NCI-H1105 (cell line): ENCODE data around the gene COL4A2.

Experiments used
- DNase-seq: peaks from one replicate; lab custom pipeline; 2025; lab: John Stamatoyannopoulos, UW

Gene COL4A2

GRCh38 chr13:110354715-110355473, 47.8 kb downstream of the COL4A2 start:
- no peak for DNase-seq

GRCh38 chr13:110356362-110356761, 49.3 kb downstream of the COL4A2 start:
- DNase-seq, result no peak

DNA sequence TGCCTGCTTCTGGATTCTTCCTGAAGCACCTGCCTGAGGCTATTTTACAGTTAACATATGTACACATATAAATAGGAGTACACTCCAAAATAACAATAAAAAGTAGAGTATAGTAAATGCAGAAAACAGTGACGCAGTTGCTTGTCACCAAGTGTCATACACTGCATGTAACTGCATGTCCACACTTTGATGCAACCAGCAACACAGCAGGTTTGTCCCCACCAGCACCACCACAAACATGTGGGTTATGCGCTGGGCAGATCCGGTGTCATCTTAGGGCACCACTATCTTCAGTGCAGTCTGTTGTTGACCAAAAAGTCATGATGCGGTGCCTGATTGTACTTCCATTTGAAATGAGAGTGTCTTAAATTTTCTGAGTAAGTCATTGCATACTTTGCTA, 51.3 kb downstream of the COL4A2 start:
- no peak for DNase-seq

DNA sequence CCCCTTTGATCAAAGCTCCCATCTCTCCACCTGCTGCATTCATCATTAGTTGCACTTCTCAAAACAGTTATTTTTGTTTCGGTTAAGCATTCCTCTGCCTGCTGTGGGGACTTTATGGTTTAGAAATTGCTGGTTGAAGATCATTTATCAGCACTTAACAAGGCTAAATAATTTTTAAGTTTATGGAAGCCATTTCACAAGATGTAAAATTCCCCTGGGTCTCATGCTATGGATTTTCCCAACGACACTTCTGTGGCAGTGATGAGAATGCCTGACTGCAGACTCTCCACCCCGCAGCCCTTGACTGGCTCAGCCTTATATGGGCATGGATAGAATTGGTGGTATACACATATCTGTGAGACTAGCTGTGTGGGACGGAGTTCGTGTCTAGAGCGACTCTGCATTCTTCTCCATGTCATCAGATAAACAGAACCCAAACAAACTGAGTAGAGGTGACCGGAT, 52.8 kb downstream of the COL4A2 start:
- DNase-seq, result no peak

DNA sequence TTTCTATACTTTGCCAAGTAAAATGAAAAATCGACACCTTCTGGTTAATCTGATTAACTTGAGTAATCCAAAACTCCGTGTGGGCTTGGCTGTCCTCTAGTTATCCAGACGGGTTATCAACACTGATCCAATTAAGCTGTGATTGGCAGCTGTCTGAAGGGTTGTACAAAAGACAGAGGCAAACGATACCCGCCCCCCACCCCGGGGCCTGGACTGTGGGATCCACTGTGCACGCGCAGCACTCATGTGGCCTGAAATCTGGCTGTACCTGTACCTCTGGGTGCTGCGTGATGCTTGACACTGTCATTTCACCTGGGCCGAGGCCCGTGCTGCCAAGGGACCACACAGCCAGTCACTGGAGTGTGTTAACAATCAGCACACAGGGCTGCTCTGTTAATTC, 53.5 kb downstream of the COL4A2 start:
- no peak for DNase-seq

DNA sequence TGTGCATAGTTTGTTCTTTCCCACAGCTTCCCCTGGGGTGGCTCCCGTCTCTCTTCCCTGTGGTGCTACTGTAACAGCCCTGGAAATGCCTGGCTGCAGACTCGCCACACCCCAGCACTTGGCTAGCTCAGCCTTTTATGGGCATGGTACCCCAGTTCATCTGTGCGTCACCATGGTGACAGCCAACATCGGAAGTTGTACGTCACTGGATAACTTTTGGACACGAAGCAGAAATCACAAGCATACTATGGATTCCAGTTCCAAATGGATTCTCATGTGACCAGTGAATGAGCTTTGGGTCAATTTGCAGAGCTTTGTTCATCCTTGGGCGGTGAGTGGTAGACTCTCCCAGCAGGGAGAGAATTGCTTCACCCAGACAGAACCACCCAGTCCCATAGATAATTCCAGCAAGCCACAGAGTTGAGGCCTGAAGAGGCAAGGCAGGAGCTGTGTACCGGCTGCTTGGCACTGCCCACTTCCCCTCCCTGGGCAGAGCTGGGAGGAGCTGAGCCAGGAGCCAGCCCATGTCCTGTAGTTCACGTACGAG, 54.4 kb downstream of the COL4A2 start:
- DNase-seq, result no peak

DNA sequence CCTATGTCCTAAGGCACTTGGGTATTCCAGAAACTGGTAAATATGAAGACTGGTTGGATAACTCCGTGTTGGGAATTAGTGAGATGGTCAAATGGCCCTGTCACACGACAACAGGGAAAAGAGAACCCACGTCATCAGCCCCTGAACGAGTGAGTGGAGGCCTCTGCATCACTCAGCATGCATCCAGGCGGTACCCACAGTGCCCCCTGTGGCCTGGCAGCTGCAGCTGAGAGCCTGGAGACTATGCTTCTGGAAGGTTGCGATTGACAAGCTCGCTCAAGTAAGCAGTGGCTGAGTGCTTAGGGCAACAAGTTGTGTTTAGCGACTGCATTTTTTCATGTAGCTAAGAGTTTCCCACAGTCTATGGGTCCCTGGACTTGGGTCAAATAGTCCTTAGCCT, 55.9 kb downstream of the COL4A2 start:
- DNase-seq, result no peak

- no peak for DNase-seq
Observed at GRCh38 chr13:110364081-110364480, 57.0 kb downstream of the COL4A2 start.

DNA sequence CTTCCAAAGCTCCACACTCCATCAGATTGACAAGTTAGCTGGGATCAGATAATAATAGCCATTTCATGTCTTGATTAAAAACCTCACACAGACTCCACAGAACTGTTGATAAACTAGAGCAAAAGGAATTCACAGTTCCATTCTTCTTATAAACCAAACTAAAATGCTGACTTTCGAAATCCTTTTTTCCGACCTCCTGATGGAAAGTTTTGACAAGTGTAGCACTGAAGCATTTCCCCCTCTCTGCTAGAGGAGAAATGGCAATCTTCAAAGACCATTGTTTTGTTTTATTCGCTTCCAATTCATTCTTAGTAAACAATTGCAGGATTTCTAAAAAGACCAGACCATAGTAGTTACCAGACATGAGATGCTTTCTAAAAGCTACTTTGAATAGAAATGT, 58.8 kb downstream of the COL4A2 start:
- no peak for DNase-seq

DNA sequence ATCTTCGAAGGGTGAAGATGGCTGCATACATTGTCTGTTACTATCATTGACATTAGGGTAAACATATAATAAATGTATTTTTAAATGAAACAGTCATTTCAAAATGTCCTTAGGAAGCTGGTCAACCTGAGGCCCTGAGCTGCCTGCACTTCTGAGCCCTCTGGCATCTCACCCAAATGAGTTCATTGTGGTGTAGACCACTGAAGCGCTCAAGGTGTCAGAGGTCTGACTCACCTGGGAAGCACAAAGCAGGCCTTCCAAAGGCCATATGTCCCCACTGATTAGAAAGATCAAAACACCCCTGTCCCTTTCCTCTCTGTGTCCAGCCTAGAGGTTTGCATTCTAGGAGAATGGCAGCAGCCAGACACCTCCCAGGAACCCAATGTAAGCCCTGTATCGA, 59.6 kb downstream of the COL4A2 start:
- no peak for DNase-seq

- DNase-seq, result no peak
Observed at GRCh38 chr13:110367620-110368019, 60.5 kb downstream of the COL4A2 start.

DNA sequence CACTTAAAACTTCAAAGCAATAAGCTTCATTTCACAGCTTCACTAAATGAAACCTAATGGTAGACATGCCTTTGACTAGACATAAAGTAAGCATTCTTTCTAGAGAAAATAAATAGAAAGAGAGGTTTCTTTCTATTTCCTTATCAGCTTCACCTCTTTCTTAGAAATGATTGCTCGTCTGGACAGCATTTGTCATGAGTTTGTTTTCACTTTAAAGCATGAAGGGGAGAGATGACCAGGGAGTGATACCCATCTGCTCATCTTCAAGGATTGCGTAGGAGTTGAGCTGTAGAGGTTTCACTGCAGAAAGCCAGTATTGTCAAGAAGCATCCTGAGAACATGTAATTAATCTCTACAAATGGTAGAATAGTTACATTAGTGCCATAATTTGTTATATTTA, 61.3 kb downstream of the COL4A2 start:
- DNase-seq, result no peak

- no peak for DNase-seq
Observed at GRCh38 chr13:110369400-110369799, 62.3 kb downstream of the COL4A2 start.

DNA sequence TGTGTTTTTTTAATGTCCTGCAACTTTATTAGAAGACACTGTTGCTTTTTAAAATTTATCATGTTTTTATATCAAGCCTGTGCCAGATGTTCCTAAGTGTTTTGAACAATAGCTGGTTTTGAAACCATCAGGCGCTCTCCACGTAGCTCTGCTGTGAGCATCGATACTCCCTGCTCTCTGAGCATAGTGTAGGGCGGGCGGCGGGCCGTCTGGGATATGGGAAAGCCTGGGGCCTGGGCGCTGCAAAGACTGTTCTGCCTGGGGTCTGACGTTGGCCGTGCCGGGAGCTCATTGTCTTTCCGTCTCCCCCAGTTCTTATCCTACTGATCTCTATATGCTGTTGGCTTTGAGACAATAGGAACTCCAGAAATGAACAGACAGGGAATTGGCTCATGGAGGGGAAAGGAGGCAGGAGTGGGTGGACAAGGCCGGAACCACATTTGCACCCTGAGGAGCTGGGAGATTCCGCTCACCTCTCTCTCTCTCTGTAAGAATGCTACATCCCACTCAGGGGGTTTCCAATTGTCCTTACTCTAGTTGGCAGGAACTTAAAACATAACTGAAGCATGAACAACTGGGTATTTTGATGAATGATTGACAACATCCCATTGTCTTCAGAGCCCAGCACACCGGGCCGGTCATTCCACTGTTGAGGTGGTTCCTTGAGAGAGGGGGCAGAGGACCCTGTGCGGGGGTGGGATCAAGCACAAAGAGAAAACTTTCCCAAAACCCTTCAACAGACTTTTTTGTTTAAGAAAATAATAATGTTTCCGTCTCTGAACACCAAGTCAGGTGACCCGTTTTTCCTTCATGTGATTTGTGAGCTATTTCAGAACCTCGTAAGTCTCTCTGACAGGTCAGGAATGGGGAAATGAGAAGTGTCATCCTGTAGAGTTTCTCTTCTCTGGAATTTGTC, 64.7 kb downstream of the COL4A2 start:
- DNase-seq, result no peak

DNA sequence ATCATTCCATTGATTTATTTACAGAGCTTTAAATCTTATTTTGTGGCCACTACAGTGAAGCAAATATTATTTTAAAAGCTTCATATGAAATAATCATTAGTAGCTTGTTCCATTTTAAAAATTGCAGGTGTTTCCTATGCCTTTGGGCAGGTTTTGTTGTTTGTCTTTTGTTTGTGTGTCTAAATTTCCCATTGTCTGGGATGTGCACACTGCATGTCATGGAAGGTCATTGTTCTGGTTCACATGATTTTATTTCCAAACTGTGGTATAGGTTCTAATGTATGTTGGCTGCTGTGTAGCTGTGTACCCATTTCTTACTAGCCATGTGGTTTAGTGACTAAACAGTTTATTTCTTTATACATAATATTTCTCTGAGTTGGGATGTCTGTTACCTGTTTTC, 65.6 kb downstream of the COL4A2 start:
- DNase-seq, result no peak

DNA sequence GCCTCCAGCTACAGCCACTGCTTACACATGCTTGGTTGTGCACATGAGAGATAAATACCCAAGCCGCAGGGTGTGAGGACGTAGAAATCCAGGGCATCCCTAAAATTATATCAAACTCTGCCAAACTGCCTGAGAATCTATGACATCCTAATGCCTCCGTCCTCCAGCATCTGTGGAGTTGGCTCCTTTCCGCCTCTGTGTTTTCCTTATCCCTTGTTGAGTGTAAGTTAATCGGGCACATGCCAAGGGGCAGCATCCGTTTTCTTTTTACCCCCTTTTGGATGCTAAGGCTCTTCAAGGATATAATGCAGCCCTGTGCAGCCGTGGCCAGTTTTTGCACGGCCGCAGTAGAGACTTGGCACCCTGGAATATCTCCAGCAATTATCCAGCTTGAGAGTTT, 66.5 kb downstream of the COL4A2 start:
- DNase-seq, result no peak

DNA sequence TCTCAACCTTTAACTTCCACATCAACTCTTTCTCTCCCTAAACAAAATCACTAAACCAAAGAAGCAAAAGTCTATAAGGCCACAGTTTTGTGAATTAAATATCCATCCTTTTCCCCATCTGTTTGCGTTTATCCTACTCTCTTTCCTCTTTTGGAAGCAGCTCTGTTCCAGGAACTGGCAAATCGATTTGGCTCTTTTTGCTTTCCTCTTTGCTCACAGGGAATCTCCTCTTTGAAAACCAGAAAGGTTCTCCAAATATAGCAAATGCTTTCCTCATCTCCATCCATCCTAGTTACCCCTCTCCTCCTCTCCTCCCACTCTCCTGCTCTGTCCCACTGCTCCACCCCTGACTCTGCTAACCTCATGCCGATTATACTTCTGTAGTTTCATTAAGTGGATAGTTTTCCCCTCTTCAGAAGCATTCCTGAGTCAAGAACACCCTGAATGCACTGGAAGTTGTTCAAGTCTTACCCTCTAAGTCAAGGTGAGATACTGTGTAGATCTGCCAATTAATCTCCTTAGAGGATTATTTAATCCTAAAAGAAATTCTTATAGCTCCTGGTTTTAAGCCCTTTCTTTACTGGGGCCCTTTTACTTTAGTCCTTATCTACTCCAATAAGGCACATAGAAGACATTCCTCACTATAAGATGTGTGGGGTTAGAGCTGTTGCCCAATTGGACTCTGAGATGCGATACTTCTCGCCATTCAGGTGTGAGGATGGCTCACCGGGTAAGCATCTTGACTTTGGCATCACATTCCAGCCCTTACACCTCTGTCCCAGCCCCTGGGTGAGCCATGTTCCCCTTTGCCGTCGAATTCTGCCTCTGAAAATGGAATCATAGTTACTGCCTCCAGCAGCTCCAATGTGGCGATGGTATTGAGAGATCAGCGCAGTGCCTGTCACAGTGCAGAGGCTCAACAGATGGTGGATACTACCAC, 67.6 kb downstream of the COL4A2 start:
- no peak for DNase-seq

- no peak for DNase-seq
Observed at GRCh38 chr13:110376120-110376519, 69.0 kb downstream of the COL4A2 start.

DNA sequence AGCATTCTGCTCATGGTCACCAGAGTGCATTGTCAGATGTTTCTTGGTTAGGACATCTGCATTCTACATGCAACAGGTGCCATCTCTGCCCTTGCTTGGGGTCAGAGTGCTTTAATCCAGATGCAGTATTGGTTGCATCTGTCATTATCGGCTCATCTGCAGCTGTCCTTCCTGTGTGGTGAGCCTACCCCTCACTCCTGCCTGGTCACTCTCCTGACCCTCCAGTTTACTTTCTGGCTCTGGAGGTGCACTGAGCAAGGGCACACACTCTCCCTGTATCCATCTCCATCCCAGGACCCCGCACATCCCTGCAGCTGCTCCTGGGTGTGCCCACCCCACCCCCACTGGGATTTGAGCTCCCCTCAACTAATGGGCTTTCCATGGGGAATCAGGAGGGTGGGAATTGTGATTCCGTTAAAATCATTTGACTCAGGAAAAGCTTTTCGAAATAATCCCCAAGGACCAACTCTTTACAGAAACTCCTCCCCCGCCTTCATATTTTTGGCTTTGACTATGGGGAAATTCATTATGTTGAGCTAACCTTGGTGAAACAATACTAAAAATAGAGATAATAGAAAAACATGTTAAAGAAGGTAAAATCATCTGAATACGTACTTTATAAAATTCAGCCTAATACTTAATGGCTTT, 70.2 kb downstream of the COL4A2 start:
- no peak for DNase-seq

- DNase-seq, result no peak
Observed at GRCh38 chr13:110377826-110378201, 70.7 kb downstream of the COL4A2 start.

DNA sequence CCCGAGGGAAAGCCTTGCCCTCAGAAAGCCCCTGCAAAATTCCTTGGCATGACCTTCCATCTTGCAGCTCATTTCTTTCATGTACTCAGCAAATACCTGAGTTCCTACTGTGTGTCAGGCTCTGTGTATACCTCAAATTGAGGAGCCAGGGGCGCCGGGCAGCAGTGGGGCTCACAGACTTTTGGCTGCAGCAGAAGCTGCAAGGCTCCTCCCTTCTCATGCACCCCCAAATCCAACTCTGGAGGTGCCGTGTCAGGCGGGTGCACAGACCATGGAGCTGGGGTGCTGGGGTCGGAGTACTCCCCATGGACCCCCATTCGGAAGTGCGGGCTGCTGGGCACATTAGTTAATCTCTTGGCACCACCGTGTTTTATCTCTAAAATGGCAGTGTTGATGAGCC, 72.3 kb downstream of the COL4A2 start:
- no peak for DNase-seq
